OCI-LY1 (cell line): ENCODE measurements around the gene MARK1.

Experiments used
- H2AFZ ChIP-seq: fragments of 200-600 bp; sonication (generic), shearing (Covaris generic); 2 replicates; pipeline ENCODE4 v1.6.0; 2014; ENCODE audit warnings: antibody characterized with exemption, mild to moderate bottlenecking, low read length
- H3F3A ChIP-seq: fragments of 200-600 bp; sonication (generic), shearing (Covaris generic); 2 replicates; pipeline ENCODE4 v1.6.0; 2014; ENCODE audit warnings: mild to moderate bottlenecking, antibody characterized with exemption, low read length, moderate library complexity; ENCODE audit not compliant: insufficient read depth
- H3K27ac ChIP-seq: fragments of 200-600 bp; sonication (generic); 2 replicates; pipeline ENCODE4 v1.5.1; 2014; ENCODE audit warnings: low read length, mixed run types, mild to moderate bottlenecking, low read depth; ENCODE audit not compliant: poor library complexity, severe bottlenecking
- H3K27me3 ChIP-seq: fragments of 200-600 bp; sonication (generic); 2 replicates; pipeline ENCODE4 v1.6.0; 2014; ENCODE audit warnings: antibody characterized with exemption, mild to moderate bottlenecking, low read length, moderate library complexity; ENCODE audit not compliant: insufficient read depth
- H3K36me3 ChIP-seq: fragments of 200-600 bp; sonication (generic); 2 replicates; pipeline ENCODE4 v1.6.1; 2014; ENCODE audit warnings: mild to moderate bottlenecking, antibody characterized with exemption, low read length, moderate library complexity, mixed read lengths; ENCODE audit not compliant: insufficient read depth
- H3K4me1 ChIP-seq: fragments of 200-600 bp; sonication (generic); 2 replicates; pipeline ENCODE4 v1.5.1; 2014; ENCODE audit warnings: mild to moderate bottlenecking, low read length, moderate library complexity; ENCODE audit not compliant: insufficient read depth, severe bottlenecking
- H3K4me2 ChIP-seq: fragments of 200-600 bp; sonication (generic), shearing (Covaris generic); 2 replicates; pipeline ENCODE4 v1.6.1; 2014; ENCODE audit warnings: low read length
- H3K4me3 ChIP-seq: fragments of 200-600 bp; sonication (generic); 2 replicates; pipeline ENCODE4 v1.5.1; 2014; ENCODE audit warnings: low read length, low read depth, mild to moderate bottlenecking, mixed read lengths; ENCODE audit not compliant: poor library complexity, severe bottlenecking
- H3K79me2 ChIP-seq: fragments of 200-600 bp; shearing (Covaris generic); 2 replicates; pipeline ENCODE4 v1.6.1; 2016; ENCODE audit warnings: mixed run types, low read length, mixed read lengths; ENCODE audit not compliant: insufficient read depth
- H3K9ac ChIP-seq: fragments of 200-600 bp; sonication (generic), shearing (Covaris generic); 2 replicates; pipeline ENCODE4 v1.6.1; 2014; ENCODE audit warnings: mild to moderate bottlenecking, low read length, mixed read lengths
- H3K9me2 ChIP-seq: fragments of 200-600 bp; sonication (generic), shearing (Covaris generic); 2 replicates; pipeline ENCODE4 v1.6.1; 2014; ENCODE audit warnings: low read depth, mild to moderate bottlenecking, low read length, mixed read lengths
- H3K9me3 ChIP-seq: fragments of 200-600 bp; shearing (Covaris generic); 2 replicates; pipeline ENCODE4 v1.6.1; 2014; ENCODE audit warnings: low read length, mixed read lengths
- H4K20me1 ChIP-seq: fragments of 200-600 bp; sonication (generic), shearing (Covaris generic); 2 replicates; pipeline ENCODE4 v1.6.0; 2016; ENCODE audit warnings: mild to moderate bottlenecking, low read length; ENCODE audit not compliant: insufficient read depth
- CTCF ChIP-seq: fragments of 200-600 bp; sonication (generic), shearing (Covaris generic); IDR thresholded peaks from 2 replicates; pipeline ENCODE4 v1.5.1; 2017; ENCODE audit warnings: mild to moderate bottlenecking, antibody characterized with exemption, low read length, moderate library complexity, mixed read lengths
- EZH2 ChIP-seq: fragments of 200-600 bp; sonication (generic), shearing (Covaris generic); IDR thresholded peaks from 2 replicates; pipeline ENCODE4 v1.8.0; 2017; ENCODE audit warnings: borderline replicate concordance, mixed run types, mild to moderate bottlenecking, antibody characterized with exemption, low read length, moderate library complexity, mixed read lengths

MARK1 gene

GRCh38 chr1:220500372-220500771 is 27.6 kb upstream of the MARK1 start:
- Histone ChIP-seq H3K27me3 (no peaks in the 10 kb centered on the region), H3K79me2 (no peaks in the 10 kb centered on the region), H3K36me3 (no peaks in the 10 kb centered on the region), H3K27ac (no peak overlapping the region), H3F3A (no peaks in the 10 kb centered on the region), H3K9me2 (no peaks in the 10 kb centered on the region), H4K20me1 (no peaks in the 10 kb centered on the region), H3K4me1 (no peaks in the 10 kb centered on the region), H3K4me3 (no peak overlapping the region), H3K4me2 (no peak overlapping the region), H2AFZ (no peak overlapping the region), H3K9ac (no peak overlapping the region), H3K9me3 (no peaks in the 10 kb centered on the region)
- TF ChIP-seq EZH2 (no peak), CTCF (no peak)

GRCh38 chr1:220504329-220504728 is 23.6 kb upstream of the MARK1 start:
- no peaks in the 10 kb centered on the region for H3K79me2 ChIP-seq
- TF ChIP-seq EZH2, result no peak
- no peak for TF ChIP-seq CTCF
- no peak overlapping the region for H3K4me3 ChIP-seq
- no peaks in the 10 kb centered on the region for H3F3A ChIP-seq
- H3K9me3 ChIP-seq, result no peaks in the 10 kb centered on the region
- H3K9me2 ChIP-seq, result no peaks in the 10 kb centered on the region
- no peak overlapping the region for H2AFZ ChIP-seq
- no peak overlapping the region for H3K9ac ChIP-seq
- H3K4me2 ChIP-seq, result no peak overlapping the region
- no peaks in the 10 kb centered on the region for H4K20me1 ChIP-seq
- H3K27ac ChIP-seq, result no peak overlapping the region
- no peaks in the 10 kb centered on the region for H3K4me1 ChIP-seq
- H3K36me3 ChIP-seq, result no peaks in the 10 kb centered on the region
- no peaks in the 10 kb centered on the region for H3K27me3 ChIP-seq

GRCh38 chr1:220507085-220507484 is 20.9 kb upstream of the MARK1 start:
- Histone ChIP-seq H3K27me3 (no peaks in the 10 kb centered on the region), H3K36me3 (no peaks in the 10 kb centered on the region), H3K4me1 (no peaks in the 10 kb centered on the region), H3K9me2 (no peaks in the 10 kb centered on the region), H3K9me3 (no peaks in the 10 kb centered on the region), H3K27ac (no peak overlapping the region), H3K79me2 (no peaks in the 10 kb centered on the region), H2AFZ (no peak overlapping the region), H3K4me3 (no peak overlapping the region), H4K20me1 (no peaks in the 10 kb centered on the region), H3K4me2 (no peak overlapping the region), H3F3A (no peaks in the 10 kb centered on the region), H3K9ac (no peak overlapping the region)
- TF ChIP-seq CTCF, result no peak
- TF ChIP-seq EZH2, result no peak
